ENCODE data around the gene PES1.

PES1 gene

GRCh38 chr22:30614879-30615278 is 23.2 kb upstream of the PES1 start:
- TF ChIP-seq CTCF (conservative IDR thresholded peaks at IDR 0.05) (no peak), ZFX (IDR thresholded peaks at IDR 0.05) (no peak)
- H3K27ac ChIP-seq = no peak overlapping the region

GRCh38 chr22:30614268-30614667 is 22.6 kb upstream of the PES1 start:
- no peak overlapping the region for H3K27ac ChIP-seq
- TF ChIP-seq CTCF (conservative IDR thresholded peaks at IDR 0.05) (no peak), ZFX (IDR thresholded peaks at IDR 0.05) (no peak)

GRCh38 chr22:30612789-30613188 is 21.1 kb upstream of the PES1 start:
- no peak overlapping the region for H3K27ac ChIP-seq
- no peak for TF ChIP-seq ZFX (IDR thresholded peaks at IDR 0.05)
- TF ChIP-seq CTCF (conservative IDR thresholded peaks at IDR 0.05) = no peak

- no peak overlapping the region for H3K27ac ChIP-seq
- TF ChIP-seq ZFX (IDR thresholded peaks at IDR 0.05) (no peak), CTCF (conservative IDR thresholded peaks at IDR 0.05) (no peak)
These were observed 19.5 kb upstream of the PES1 start for GRCh38 chr22:30611197-30611596.

- no peak overlapping the region for H3K27ac ChIP-seq
- TF ChIP-seq ZFX (IDR thresholded peaks at IDR 0.05) = no peak
- no peak for TF ChIP-seq CTCF (conservative IDR thresholded peaks at IDR 0.05)
These were observed 18.6 kb upstream of the PES1 start for GRCh38 chr22:30610299-30610698.

GRCh38 chr22:30609260-30610185 is 17.8 kb upstream of the PES1 start:
- TF ChIP-seq ZFX (IDR thresholded peaks at IDR 0.05) (no peak), CTCF (conservative IDR thresholded peaks at IDR 0.05) (no peak)
- no peak overlapping the region for H3K27ac ChIP-seq

GRCh38 chr22:30607939-30608338 is 16.2 kb upstream of the PES1 start:
- TF ChIP-seq CTCF (conservative IDR thresholded peaks at IDR 0.05) (no peak), ZFX (IDR thresholded peaks at IDR 0.05) (no peak)
- no peak overlapping the region for H3K27ac ChIP-seq
